Stimulated activated CD8-positive, alpha-beta memory T cell treated with anti-CD3 and anti-CD28 coated beads, Interleukin-12 subunit alpha, Interleukin-12 subunit beta, amount 100 ng/mL, for 1 hour (primary cell): Measurements from ENCODE around the gene PNPLA4.

Experiments used
- DNase-seq: peaks from one replicate; pipeline ENCODE4 v3.0.0-alpha.2; 2020; ENCODE audit warnings: low read depth

The PNPLA4 gene

GRCh38 chrX:7872042-7872441, 55.2 kb downstream of the PNPLA4 start:
- DNase-seq = no peak

- DNase-seq = no peak
These were observed 75.0 kb downstream of the PNPLA4 start for GRCh38 chrX:7852166-7852565.
